KMS-11 (cell line): ENCODE results near the gene ADAMTS9.

Experiments used
- H2AFZ ChIP-seq: fragments of 200-600 bp; sonication (generic); 2 replicates; pipeline ENCODE4 v1.6.1; 2016; ENCODE audit warnings: antibody characterized with exemption, mixed run types, low read depth
- H3K27ac ChIP-seq: fragments of 200-600 bp; sonication (generic); 2 replicates; pipeline ENCODE4 v1.6.1; 2016; ENCODE audit warnings: mild to moderate bottlenecking, mixed run types
- H3K27me3 ChIP-seq: fragments of 200-600 bp; sonication (generic); 2 replicates; pipeline ENCODE4 v1.6.1; 2017; ENCODE audit warnings: mild to moderate bottlenecking, low read depth, mixed run types, moderate library complexity; ENCODE audit not compliant: insufficient read depth
- H3K36me3 ChIP-seq: fragments of 200-600 bp; sonication (generic); 2 replicates; pipeline ENCODE4 v1.6.1; 2017; ENCODE audit warnings: mild to moderate bottlenecking, mixed run types; ENCODE audit not compliant: insufficient read depth
- H3K4me1 ChIP-seq: fragments of 200-600 bp; sonication (generic); 2 replicates; pipeline ENCODE4 v1.6.1; 2016; ENCODE audit warnings: mild to moderate bottlenecking, low read depth, mixed run types; ENCODE audit not compliant: poor library complexity, severe bottlenecking
- H3K4me2 ChIP-seq: fragments of 200-600 bp; sonication (generic); 2 replicates; pipeline ENCODE4 v1.7.0; 2016; ENCODE audit warnings: mild to moderate bottlenecking, mixed run types
- H3K4me3 ChIP-seq: fragments of 200-600 bp; sonication (generic); IDR thresholded peaks from 2 replicates; pipeline ENCODE4 v1.6.1; 2017; ENCODE audit warnings: low read depth, low read length, mixed read lengths; ENCODE audit not compliant: insufficient read depth
- H3K79me2 ChIP-seq: fragments of 200-600 bp; sonication (generic); 2 replicates; pipeline ENCODE4 v1.6.1; 2016; ENCODE audit warnings: low read depth, mixed run types; ENCODE audit not compliant: insufficient read depth
- H3K9ac ChIP-seq: fragments of 200-600 bp; sonication (generic); 2 replicates; pipeline ENCODE4 v1.6.1; 2016; ENCODE audit warnings: mild to moderate bottlenecking, mixed run types
- H4K20me1 ChIP-seq: fragments of 200-600 bp; sonication (generic); 2 replicates; pipeline ENCODE4 v1.6.1; 2016; ENCODE audit warnings: mild to moderate bottlenecking, mixed run types; ENCODE audit not compliant: insufficient read depth
- TF ChIP-seq, protein P1 (sequence below): fragments of 200-600 bp; sonication (generic); conservative IDR thresholded peaks from 2 replicates; pipeline ENCODE4 v1.6.1; 2017; ENCODE audit warnings: low read depth, mild to moderate bottlenecking, antibody characterized with exemption, low read length, moderate library complexity, mixed read lengths

The ADAMTS9 gene

DNA sequence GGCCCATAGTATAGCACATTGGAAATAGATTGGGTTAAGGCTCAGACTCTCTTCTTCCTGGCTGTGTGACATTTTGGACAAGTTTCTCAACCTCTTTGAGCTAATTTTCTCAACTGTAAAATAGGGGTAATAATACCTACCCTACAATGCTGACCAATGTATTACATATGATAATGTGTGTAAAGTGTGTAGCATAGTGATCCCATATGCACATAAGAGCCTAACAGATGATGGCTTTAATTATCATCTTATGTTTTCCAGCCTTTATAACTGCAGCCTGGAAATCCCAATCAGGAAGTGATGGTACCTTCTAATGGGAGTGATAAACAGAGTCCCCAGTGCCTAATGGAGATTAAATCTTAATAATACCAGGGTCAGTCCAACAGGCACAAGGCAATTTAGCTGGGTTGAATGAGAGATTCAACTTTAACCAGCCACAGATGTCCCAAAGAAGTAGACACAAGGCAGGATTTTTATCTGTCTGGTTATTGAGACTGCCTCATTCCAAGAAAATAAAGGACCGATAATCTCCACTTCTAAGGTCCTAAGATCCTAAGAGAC lies 12.0 kb downstream of the ADAMTS9 start:
- Histone ChIP-seq H3K27me3 (no peaks in the 10 kb centered on the region), H4K20me1 (no peaks in the 10 kb centered on the region), H3K9ac (no peak overlapping the region), H3K27ac (no peak overlapping the region), H3K36me3 (no peaks in the 10 kb centered on the region), H3K4me2 (no peak overlapping the region), H3K4me1 (no peaks in the 10 kb centered on the region), H2AFZ (no peak overlapping the region), H3K4me3 (no peak overlapping the region), H3K79me2 (no peaks in the 10 kb centered on the region)
- TF ChIP-seq, protein P1, sequence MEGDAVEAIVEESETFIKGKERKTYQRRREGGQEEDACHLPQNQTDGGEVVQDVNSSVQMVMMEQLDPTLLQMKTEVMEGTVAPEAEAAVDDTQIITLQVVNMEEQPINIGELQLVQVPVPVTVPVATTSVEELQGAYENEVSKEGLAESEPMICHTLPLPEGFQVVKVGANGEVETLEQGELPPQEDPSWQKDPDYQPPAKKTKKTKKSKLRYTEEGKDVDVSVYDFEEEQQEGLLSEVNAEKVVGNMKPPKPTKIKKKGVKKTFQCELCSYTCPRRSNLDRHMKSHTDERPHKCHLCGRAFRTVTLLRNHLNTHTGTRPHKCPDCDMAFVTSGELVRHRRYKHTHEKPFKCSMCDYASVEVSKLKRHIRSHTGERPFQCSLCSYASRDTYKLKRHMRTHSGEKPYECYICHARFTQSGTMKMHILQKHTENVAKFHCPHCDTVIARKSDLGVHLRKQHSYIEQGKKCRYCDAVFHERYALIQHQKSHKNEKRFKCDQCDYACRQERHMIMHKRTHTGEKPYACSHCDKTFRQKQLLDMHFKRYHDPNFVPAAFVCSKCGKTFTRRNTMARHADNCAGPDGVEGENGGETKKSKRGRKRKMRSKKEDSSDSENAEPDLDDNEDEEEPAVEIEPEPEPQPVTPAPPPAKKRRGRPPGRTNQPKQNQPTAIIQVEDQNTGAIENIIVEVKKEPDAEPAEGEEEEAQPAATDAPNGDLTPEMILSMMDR: no peak

DNA sequence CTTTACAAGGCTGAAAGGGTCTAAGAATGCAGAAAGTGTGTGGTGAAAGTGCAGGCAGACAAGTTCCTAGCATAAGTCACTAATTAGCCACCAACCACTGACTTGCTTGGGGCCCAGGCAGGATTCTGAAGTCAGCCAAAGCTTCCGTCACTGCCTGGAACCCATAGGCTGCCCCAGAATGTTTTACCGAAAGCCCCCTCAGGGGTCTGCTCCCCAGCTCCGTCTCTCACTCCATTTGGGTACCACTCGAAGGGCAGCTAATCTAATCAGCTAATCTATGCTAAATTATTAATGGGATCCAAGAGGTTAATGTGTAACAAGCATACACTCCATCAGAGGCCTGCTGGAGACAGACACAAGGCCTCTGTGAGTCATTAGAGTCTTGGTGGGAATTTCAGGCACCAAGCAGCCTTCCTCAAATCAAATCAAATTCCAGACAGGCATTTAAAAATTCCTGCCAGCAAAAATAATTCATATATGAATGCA lies 13.2 kb downstream of the ADAMTS9 start:
- H3K4me2 ChIP-seq: no peak overlapping the region
- H2AFZ ChIP-seq: no peak overlapping the region

DNA sequence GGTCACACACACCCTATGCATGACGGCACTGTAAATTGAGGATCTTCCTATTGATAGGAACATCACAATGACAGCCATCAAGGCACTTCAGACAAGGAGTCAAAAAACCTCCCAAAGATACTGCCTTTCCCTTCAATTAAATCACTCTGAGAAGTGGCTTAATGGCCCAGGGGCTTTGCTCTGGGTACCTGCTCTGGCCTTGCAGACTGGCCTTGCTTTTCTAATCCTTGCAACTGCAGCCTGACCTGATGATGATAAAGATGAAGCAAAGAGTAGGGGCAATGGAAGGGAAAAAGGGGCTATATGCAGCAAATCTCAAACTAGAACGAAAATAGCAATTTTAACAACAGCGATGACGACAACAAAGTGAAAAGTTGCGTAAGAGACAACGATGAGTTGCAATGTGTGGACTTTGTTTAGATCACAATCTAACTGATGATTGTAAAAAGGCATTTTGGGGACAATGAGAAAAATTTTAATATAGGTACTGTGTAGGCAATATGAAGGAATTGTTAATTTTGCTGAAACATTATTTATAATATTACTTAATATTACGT lies 14.6 kb downstream of the ADAMTS9 start:
- H3K4me2 ChIP-seq: no peak overlapping the region
- no peak overlapping the region for H2AFZ ChIP-seq
- H3K79me2 ChIP-seq: no peaks in the 10 kb centered on the region
- no peak overlapping the region for H3K4me3 ChIP-seq
- H3K4me1 ChIP-seq: no peaks in the 10 kb centered on the region
- TF ChIP-seq, protein P1: no peak
- no peak overlapping the region for H3K9ac ChIP-seq
- H3K27ac ChIP-seq: no peak overlapping the region
- H3K27me3 ChIP-seq: no peaks in the 10 kb centered on the region
- H3K36me3 ChIP-seq: no peaks in the 10 kb centered on the region
- no peaks in the 10 kb centered on the region for H4K20me1 ChIP-seq

More for the DNA sequence above, 13.2 kb downstream of the ADAMTS9 start:
- no peak overlapping the region for H3K27ac ChIP-seq
- H3K9ac ChIP-seq: no peak overlapping the region
- no peaks in the 10 kb centered on the region for H3K27me3 ChIP-seq
- no peak overlapping the region for H3K4me3 ChIP-seq
- TF ChIP-seq, protein P1: no peak
- H3K79me2 ChIP-seq: no peaks in the 10 kb centered on the region
- H4K20me1 ChIP-seq: no peaks in the 10 kb centered on the region
- no peaks in the 10 kb centered on the region for H3K36me3 ChIP-seq
- H3K4me1 ChIP-seq: no peaks in the 10 kb centered on the region

DNA sequence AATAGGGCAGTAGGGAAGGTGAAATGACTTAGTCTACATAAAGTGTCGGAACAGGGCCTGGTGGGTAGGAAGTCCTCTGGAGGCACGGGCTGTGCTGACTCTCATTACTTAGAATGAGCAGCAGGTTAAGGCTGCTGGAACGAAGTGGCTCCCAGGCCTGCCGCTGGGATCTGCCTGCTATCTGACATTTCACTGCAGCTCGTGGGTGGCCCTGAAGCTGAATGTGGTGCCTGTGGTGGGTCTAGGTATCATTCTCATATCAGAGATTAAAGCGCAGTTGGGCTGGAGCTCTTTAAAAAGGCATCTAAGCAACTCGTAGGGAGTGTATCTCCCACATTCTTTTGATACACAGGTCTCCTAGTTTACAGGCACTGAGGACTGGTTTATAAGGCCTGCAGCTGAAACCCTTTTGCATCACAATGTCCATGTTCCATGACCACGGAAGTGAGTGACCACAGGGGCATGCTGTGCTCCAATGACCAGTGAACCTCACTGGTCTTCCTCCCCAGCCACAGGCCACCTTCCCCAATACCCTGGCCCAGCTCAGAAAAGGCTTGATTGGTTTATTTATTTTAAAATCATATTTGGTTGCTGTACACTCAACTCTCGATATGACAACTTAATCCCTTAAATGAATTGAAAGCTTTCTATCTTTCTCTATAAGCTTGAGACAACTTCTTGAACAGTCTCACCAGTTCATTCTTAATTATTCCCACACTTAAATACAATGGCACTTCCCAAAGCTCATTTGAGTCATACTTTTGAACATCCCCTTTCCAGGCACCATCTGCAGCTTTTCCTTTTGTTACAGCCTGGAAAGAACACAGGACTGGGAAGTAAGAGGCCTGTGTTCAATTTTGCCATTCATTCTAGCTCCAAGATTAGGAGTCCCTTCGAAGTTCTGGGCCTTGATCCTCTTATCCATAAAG lies 19.0 kb downstream of the ADAMTS9 start:
- Histone ChIP-seq H2AFZ (no peak overlapping the region), H3K4me3 (no peak overlapping the region), H3K27me3 (no peaks in the 10 kb centered on the region), H3K36me3 (no peaks in the 10 kb centered on the region), H3K79me2 (no peaks in the 10 kb centered on the region), H3K27ac (no peak overlapping the region), H3K4me1 (no peaks in the 10 kb centered on the region), H4K20me1 (no peaks in the 10 kb centered on the region), H3K4me2 (no peak overlapping the region), H3K9ac (no peak overlapping the region)
- TF ChIP-seq, protein P1: no peak
